Neural cell (in vitro differentiated cells): ENCODE results near the gene SCN3B.

Source experiments
- CTCF ChIP-seq: fragments of 450-650 bp; IDR thresholded peaks from 2 replicates; pipeline ENCODE4 v1.5.1; 2014; ENCODE audit warnings: antibody characterized with exemption, mild to moderate bottlenecking, moderate library complexity; ENCODE audit not compliant: poor library complexity, severe bottlenecking
- EZH2 ChIP-seq: fragments of 200-600, 300-800 bp; shearing (Covaris generic), sonication (generic); IDR thresholded peaks from 2 replicates; pipeline ENCODE4 v1.6.1; 2014; ENCODE audit warnings: antibody characterized with exemption, low read length, borderline replicate concordance, mild to moderate bottlenecking; ENCODE audit not compliant: insufficient read depth, poor library complexity, severe bottlenecking
- POLR2AphosphoS5 ChIP-seq: IDR thresholded peaks from 2 replicates; pipeline ENCODE4 v1.6.1; 2012

GRCh38 chr11:123700772-123701171 lies 46.3 kb upstream of the SCN3B start:
- TF ChIP-seq CTCF (no peak), EZH2 (no peak), POLR2AphosphoS5 (no peak)
